GM19239 (cell line): ENCODE measurements around the gene LRRC32.

ENCODE experiments used
- DNase-seq: peaks from one replicate; pipeline ENCODE4 v3.0.0; 2011; ENCODE audit warnings: low spot score; ENCODE audit not compliant: insufficient read length
- FAIRE-seq: peaks from 2 replicates; lab custom pipeline; 2011; peaks lifted over from hg19 to GRCh38; lab: Jason Lieb, UNC

LRRC32 gene

GRCh38 chr11:76700177-76701100 is 29.9 kb upstream of the LRRC32 start:
- FAIRE-seq, result no peak
- DNase-seq, result no peak

GRCh38 chr11:76699451-76700091 is 29.0 kb upstream of the LRRC32 start:
- no peak for FAIRE-seq
- no peak for DNase-seq

GRCh38 chr11:76698321-76699043 is 27.9 kb upstream of the LRRC32 start:
- no peak for DNase-seq

GRCh38 chr11:76696756-76697155 is 26.2 kb upstream of the LRRC32 start:
- no peak for DNase-seq
- FAIRE-seq, result no peak

More at GRCh38 chr11:76698321-76699043, 27.9 kb upstream of the LRRC32 start:
- no peak for FAIRE-seq

- DNase-seq, result no peak
- no peak for FAIRE-seq
Measured at GRCh38 chr11:76695771-76696170, 25.2 kb upstream of the LRRC32 start.

- no peak for FAIRE-seq
- DNase-seq, result no peak
Measured at GRCh38 chr11:76695133-76695532, 24.6 kb upstream of the LRRC32 start.

GRCh38 chr11:76694664-76695063 is 24.1 kb upstream of the LRRC32 start:
- no peak for FAIRE-seq
- no peak for DNase-seq

GRCh38 chr11:76693806-76694205 is 23.3 kb upstream of the LRRC32 start:
- no peak for FAIRE-seq
- DNase-seq, result no peak

- no peak for DNase-seq
- no peak for FAIRE-seq
Measured at GRCh38 chr11:76692956-76693355, 22.4 kb upstream of the LRRC32 start.

GRCh38 chr11:76691655-76692054 is 21.1 kb upstream of the LRRC32 start:
- DNase-seq (no peak), FAIRE-seq (no peak)

- DNase-seq (no peak), FAIRE-seq (no peak)
Measured at GRCh38 chr11:76690736-76691135, 20.2 kb upstream of the LRRC32 start.

GRCh38 chr11:76689313-76690260 is 19.0 kb upstream of the LRRC32 start:
- no peak for FAIRE-seq
- no peak for DNase-seq

- FAIRE-seq (no peak), DNase-seq (no peak)
Measured at GRCh38 chr11:76688146-76688545, 17.6 kb upstream of the LRRC32 start.

GRCh38 chr11:76686261-76687079 is 15.9 kb upstream of the LRRC32 start:
- DNase-seq, result no peak

GRCh38 chr11:76685831-76686230 is 15.3 kb upstream of the LRRC32 start:
- FAIRE-seq (no peak), DNase-seq (no peak)

More at GRCh38 chr11:76686261-76687079, 15.9 kb upstream of the LRRC32 start:
- no peak for FAIRE-seq

- no peak for FAIRE-seq
Measured at GRCh38 chr11:76685237-76685636, 14.7 kb upstream of the LRRC32 start.

GRCh38 chr11:76684516-76684915 is 14.0 kb upstream of the LRRC32 start:
- DNase-seq (no peak), FAIRE-seq (no peak)

More at GRCh38 chr11:76685237-76685636, 14.7 kb upstream of the LRRC32 start:
- DNase-seq, result no peak

GRCh38 chr11:76683161-76684095 is 12.9 kb upstream of the LRRC32 start:
- DNase-seq (no peak), FAIRE-seq (no peak)
